Erythroblast (primary cell): ENCODE results near the gene PARD3.

Experiments used
- DNase-seq, 2 experiments: peaks; one replicate each; lab custom pipeline; 2025; lab: John Stamatoyannopoulos, UW
- GATA1 ChIP-seq: IDR thresholded peaks from 2 replicates; pipeline ENCODE4 v1.6.1; 2011; ENCODE audit warnings: low read depth, mild to moderate bottlenecking, control low read depth, low read length, moderate library complexity
- POLR2A ChIP-seq: IDR thresholded peaks from 2 replicates; pipeline ENCODE4 v1.6.1; 2011; ENCODE audit warnings: mild to moderate bottlenecking, low read length

Gene PARD3

GRCh38 chr10:34838366-34838900 lies 23.3 kb upstream of the PARD3 start:
- TF ChIP-seq POLR2A (no peak), GATA1 (no peak)
- DNase-seq, result no peak

DNA sequence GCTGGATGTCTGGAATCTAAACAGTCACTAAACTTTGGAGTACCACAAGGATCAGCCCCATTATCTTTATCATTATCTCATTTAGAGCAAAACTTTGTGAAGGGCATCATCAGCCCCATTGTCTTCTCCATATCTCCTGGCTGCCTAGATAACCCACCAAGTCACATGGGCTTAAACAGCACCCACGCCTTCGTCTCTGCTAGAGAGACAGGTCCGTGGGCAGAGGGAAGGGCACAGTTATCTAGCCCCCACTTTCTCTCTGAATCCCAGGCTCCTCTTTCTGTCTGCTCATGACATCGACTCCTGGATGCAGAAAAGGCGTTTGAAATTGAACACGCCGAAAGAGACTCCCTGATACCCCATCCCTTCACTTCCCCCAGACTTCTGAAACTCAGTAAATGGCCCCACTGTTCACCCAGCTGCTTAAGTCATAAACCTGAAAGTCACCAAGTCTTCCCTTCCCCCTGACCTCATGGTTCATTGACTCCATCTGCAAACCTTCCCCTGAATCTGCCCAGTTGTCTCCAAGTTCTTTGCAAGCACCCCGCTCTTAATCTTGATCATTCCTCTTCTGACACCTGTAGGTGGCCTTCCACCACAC lies 20.9 kb upstream of the PARD3 start:
- TF ChIP-seq GATA1 (no peak), POLR2A (no peak)
- DNase-seq, result no peak

- TF ChIP-seq POLR2A, result no peak
- DNase-seq, result no peak
Observed at GRCh38 chr10:34834274-34834673, 19.2 kb upstream of the PARD3 start.

- no peak for DNase-seq
- TF ChIP-seq POLR2A, result no peak
Observed at GRCh38 chr10:34830217-34830822, 15.2 kb upstream of the PARD3 start.

- DNase-seq, result no peak
- TF ChIP-seq GATA1 (no peak), POLR2A (no peak)
Observed at GRCh38 chr10:34826857-34827766, 12.0 kb upstream of the PARD3 start.

GRCh38 chr10:34826221-34826620 lies 11.1 kb upstream of the PARD3 start:
- no peak for DNase-seq
- TF ChIP-seq GATA1 (no peak), POLR2A (no peak)

DNA sequence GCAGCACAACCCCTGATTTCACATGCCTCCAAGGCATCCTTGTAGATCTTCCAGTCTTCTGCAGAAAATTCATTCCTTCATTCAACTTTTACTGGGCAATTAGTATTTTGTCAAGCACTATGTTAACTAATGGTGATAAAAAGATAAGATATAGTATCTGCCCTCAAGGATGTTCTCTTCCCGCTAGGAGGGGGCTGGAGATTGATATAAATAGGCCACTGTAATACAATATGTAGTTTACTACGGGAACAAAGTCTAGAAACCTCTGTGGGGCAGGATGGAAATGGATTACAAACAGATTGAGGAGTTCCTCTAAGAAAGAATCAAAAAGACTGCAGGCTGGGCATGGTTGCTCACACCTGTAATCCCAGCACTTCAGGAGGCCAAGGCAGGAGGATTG lies 10.3 kb upstream of the PARD3 start:
- TF ChIP-seq POLR2A, result no peak
- no peak for TF ChIP-seq GATA1

GRCh38 chr10:34824870-34825269 lies 9.8 kb upstream of the PARD3 start:
- DNase-seq, result peak; percentile 15 to 28
- TF ChIP-seq POLR2A (no peak), GATA1 (no peak)

More for the DNA sequence above, 10.3 kb upstream of the PARD3 start:
- no peak for DNase-seq

- TF ChIP-seq GATA1 (no peak), POLR2A (no peak)
- DNase-seq, result no peak
Observed at GRCh38 chr10:34821587-34822585, 6.8 kb upstream of the PARD3 start.

DNA sequence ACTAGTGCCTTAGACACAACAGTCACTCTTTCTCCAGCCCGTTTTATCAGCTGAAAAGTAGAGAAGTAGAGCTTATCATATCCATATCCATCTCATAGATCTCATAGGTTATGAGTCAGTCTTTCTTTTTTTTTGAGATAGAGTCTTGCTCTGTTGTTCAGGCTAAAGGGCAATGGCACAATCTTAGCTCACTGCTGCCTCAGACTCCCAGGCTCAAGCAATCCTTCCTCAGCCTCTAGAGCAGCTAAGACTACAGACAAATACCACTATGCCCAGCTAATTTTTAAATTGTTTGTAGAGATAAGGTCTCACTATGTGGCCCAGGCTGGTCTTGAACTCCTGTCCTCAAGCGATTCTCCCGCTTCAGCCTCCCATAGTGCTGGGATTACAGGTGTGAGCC lies 2.5 kb upstream of the PARD3 start:
- no peak for DNase-seq
- no peak for TF ChIP-seq POLR2A
- no peak for TF ChIP-seq GATA1

- TF ChIP-seq POLR2A (no peak), GATA1 (no peak)
- DNase-seq, result no peak
Observed at GRCh38 chr10:34817054-34817453, 2.0 kb upstream of the PARD3 start.

DNA sequence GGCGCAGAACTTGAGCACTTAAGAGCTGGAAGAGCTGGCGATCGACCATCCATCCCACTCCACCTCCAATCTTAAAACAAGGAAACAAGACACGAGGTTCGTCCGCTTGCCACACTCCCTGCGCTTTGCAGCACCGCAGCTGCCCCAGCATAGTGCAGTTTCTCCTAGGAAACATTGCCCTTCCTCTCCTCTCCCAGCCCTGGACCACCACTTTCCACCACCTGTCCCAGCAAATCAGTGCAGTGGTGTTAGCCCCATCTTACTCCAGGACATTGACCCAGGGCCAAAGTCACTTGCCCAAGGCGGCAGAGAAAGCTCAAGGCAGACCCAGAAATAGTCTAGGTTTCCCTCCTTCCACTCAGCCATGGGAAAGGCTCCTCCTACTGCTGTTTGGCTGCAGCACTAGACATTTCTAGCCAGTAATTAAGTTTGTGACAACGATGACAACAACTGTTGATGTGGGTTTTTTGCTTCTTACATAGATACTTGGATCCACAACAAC lies 1.5 kb upstream of the PARD3 start:
- TF ChIP-seq GATA1 (no peak), POLR2A (no peak)
- DNase-seq, result peak; percentile 17 to 29

DNA sequence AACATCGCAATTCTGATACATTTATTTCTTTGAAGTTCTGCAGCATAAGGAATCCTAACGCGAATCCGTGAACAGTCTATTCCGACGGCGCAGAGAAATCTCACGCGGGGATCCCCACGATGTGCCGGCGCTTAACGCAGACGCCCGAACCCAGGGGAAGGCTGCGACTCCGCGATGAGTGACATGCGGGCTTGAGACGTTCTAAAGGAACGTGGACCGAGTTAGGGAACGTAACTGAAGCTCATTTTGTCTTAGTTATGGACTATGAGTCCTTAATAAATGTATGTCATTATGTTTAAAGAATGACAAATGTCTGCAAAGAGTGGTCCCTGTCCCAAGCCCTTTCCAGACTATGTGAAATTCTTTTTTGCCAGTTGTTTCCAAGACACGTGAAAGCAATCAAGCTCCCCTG lies 995 bp upstream of the PARD3 start:
- TF ChIP-seq POLR2A (no peak), GATA1 (no peak)
- peak; percentile 25 to 31 for DNase-seq

GRCh38 chr10:34814913-34815184 lies 247 bp downstream of the PARD3 start:
- peak; percentile 48 to 50 for DNase-seq
- TF ChIP-seq POLR2A, result no peak
- TF ChIP-seq GATA1, result no peak
